ENCODE data around the gene DNASE1L3. TPM values are rescaled to one million over a fixed set of nuclear protein-coding genes. Genes with fewer than 3 reads are reported as not detected.

DNASE1L3 gene
- total and polyA plus RNA-seq, 2 of the 8 experiments (the other 6 are each of a cell fraction or from before 2014, with no cell fraction given) = not detected

DNA sequence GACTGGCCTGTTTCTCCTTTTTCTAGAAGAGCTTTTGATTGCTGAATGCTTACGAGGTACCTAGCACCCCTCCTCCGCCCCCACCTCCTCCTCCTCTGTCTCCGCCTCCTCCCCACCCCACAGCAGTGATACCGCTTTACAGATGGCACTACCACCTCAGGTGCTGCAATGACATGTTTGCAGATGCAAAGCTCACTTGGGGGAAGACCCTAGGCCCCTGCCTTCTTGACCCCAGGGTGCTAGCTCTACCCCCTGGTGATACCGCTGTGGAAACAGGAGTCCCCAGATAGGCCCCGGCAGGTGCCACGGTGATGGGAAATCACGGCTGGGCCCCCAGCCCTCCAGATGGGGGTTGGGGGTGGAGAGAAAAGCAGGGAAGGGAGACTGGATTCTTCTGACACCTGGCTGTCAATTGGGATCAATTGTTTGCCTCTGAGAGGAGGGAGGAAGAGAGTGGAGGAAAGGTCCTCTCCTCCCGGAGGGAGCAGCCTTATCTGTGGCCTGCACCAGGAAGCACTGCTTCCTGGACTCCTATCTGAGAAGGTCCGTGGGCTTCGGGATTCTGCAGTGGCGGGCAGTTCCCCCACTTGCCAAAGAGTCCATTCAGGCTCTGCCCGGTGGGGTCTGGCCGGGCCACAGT, 37.6 kb downstream of the DNASE1L3 start (continued):
- TF ChIP-seq, protein P1, sequence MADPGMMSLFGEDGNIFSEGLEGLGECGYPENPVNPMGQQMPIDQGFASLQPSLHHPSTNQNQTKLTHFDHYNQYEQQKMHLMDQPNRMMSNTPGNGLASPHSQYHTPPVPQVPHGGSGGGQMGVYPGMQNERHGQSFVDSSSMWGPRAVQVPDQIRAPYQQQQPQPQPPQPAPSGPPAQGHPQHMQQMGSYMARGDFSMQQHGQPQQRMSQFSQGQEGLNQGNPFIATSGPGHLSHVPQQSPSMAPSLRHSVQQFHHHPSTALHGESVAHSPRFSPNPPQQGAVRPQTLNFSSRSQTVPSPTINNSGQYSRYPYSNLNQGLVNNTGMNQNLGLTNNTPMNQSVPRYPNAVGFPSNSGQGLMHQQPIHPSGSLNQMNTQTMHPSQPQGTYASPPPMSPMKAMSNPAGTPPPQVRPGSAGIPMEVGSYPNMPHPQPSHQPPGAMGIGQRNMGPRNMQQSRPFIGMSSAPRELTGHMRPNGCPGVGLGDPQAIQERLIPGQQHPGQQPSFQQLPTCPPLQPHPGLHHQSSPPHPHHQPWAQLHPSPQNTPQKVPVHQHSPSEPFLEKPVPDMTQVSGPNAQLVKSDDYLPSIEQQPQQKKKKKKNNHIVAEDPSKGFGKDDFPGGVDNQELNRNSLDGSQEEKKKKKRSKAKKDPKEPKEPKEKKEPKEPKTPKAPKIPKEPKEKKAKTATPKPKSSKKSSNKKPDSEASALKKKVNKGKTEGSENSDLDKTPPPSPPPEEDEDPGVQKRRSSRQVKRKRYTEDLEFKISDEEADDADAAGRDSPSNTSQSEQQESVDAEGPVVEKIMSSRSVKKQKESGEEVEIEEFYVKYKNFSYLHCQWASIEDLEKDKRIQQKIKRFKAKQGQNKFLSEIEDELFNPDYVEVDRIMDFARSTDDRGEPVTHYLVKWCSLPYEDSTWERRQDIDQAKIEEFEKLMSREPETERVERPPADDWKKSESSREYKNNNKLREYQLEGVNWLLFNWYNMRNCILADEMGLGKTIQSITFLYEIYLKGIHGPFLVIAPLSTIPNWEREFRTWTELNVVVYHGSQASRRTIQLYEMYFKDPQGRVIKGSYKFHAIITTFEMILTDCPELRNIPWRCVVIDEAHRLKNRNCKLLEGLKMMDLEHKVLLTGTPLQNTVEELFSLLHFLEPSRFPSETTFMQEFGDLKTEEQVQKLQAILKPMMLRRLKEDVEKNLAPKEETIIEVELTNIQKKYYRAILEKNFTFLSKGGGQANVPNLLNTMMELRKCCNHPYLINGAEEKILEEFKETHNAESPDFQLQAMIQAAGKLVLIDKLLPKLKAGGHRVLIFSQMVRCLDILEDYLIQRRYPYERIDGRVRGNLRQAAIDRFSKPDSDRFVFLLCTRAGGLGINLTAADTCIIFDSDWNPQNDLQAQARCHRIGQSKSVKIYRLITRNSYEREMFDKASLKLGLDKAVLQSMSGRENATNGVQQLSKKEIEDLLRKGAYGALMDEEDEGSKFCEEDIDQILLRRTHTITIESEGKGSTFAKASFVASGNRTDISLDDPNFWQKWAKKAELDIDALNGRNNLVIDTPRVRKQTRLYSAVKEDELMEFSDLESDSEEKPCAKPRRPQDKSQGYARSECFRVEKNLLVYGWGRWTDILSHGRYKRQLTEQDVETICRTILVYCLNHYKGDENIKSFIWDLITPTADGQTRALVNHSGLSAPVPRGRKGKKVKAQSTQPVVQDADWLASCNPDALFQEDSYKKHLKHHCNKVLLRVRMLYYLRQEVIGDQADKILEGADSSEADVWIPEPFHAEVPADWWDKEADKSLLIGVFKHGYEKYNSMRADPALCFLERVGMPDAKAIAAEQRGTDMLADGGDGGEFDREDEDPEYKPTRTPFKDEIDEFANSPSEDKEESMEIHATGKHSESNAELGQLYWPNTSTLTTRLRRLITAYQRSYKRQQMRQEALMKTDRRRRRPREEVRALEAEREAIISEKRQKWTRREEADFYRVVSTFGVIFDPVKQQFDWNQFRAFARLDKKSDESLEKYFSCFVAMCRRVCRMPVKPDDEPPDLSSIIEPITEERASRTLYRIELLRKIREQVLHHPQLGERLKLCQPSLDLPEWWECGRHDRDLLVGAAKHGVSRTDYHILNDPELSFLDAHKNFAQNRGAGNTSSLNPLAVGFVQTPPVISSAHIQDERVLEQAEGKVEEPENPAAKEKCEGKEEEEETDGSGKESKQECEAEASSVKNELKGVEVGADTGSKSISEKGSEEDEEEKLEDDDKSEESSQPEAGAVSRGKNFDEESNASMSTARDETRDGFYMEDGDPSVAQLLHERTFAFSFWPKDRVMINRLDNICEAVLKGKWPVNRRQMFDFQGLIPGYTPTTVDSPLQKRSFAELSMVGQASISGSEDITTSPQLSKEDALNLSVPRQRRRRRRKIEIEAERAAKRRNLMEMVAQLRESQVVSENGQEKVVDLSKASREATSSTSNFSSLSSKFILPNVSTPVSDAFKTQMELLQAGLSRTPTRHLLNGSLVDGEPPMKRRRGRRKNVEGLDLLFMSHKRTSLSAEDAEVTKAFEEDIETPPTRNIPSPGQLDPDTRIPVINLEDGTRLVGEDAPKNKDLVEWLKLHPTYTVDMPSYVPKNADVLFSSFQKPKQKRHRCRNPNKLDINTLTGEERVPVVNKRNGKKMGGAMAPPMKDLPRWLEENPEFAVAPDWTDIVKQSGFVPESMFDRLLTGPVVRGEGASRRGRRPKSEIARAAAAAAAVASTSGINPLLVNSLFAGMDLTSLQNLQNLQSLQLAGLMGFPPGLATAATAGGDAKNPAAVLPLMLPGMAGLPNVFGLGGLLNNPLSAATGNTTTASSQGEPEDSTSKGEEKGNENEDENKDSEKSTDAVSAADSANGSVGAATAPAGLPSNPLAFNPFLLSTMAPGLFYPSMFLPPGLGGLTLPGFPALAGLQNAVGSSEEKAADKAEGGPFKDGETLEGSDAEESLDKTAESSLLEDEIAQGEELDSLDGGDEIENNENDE (IDR thresholded peaks at IDR 0.05; ENCODE audit: insufficient replicate concordance, low read length) = no peak
- TF ChIP-seq CBX8 (IDR thresholded peaks at IDR 0.05; ENCODE audit: borderline replicate concordance, low read depth, low read length) (no peak), CREB1 (IDR thresholded peaks at IDR 0.05) (no peak), CHD2 (IDR thresholded peaks at IDR 0.05; ENCODE audit: low read length) (no peak), BACH1 (IDR thresholded peaks at IDR 0.05; ENCODE audit: low read length) (no peak), SRF (IDR thresholded peaks at IDR 0.05; ENCODE audit: low read depth, low read length) (no peak), EP300 (IDR thresholded peaks at IDR 0.05; ENCODE audit: borderline replicate concordance in 1 of 2, low read depth in 2 of 2, low read length in 2 of 2) (no peak), ATF3 (IDR thresholded peaks at IDR 0.05; ENCODE audit: insufficient read depth, low read depth, low read length) (no peak)
- TF ChIP-seq, protein P2, sequence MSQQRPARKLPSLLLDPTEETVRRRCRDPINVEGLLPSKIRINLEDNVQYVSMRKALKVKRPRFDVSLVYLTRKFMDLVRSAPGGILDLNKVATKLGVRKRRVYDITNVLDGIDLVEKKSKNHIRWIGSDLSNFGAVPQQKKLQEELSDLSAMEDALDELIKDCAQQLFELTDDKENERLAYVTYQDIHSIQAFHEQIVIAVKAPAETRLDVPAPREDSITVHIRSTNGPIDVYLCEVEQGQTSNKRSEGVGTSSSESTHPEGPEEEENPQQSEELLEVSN (IDR thresholded peaks at IDR 0.05) = no peak

All from H1 (cell line).